Measurements from ENCODE around the gene MINDY4.

- TF ChIP-seq EP300 (IDR thresholded peaks at IDR 0.05) (no peak), POLR2A (IDR thresholded peaks at IDR 0.05) (no peak), CTCF (IDR thresholded peaks at IDR 0.05) (no peak)
These were observed 13.9 kb upstream of the MINDY4 start for GRCh38 chr7:30757342-30757692.
